HepG2 (cell line): ENCODE results near the gene ZSCAN21. TPM values are rescaled to one million over a fixed set of nuclear protein-coding genes. Genes with fewer than 3 reads are reported as not detected.

ENCODE experiments used
- ELF1 ChIP-seq: sonication (generic); formaldehyde crosslinking; IDR thresholded peaks from 2 replicates; pipeline ENCODE4 v1.4.0; 2020; ENCODE audit warnings: missing genetic modification reagents
- HNF1A ChIP-seq, 2 experiments: sonication (generic) in 1 of 2; formaldehyde crosslinking in 1 of 2; IDR thresholded peaks; 2 replicates each; pipeline versions ENCODE4 v1.4.0 to v1.6.1; 2016 to 2020; ENCODE audit warnings: borderline replicate concordance in 1 of 2, low read depth in 1 of 2, mild to moderate bottlenecking in 1 of 2, missing genetic modification reagents in 1 of 2
- HNRNPLL ChIP-seq: fragments of 200-400 bp; formaldehyde crosslinking; IDR thresholded peaks from 2 replicates; pipeline ENCODE4 v1.6.1; 2017; ENCODE audit warnings: mild to moderate bottlenecking, low read depth, low read length; ENCODE audit not compliant: poor library complexity, severe bottlenecking
- JUN ChIP-seq: sonication (generic); formaldehyde crosslinking; IDR thresholded peaks from 2 replicates; pipeline ENCODE4 v1.4.0; 2020; ENCODE audit warnings: mild to moderate bottlenecking, missing genetic modification reagents
- SP1 ChIP-seq, 2 experiments: fragments of 450-650 bp in 1 of 2; sonication (generic) in 1 of 2; formaldehyde crosslinking in 1 of 2; IDR thresholded peaks; 2 replicates each; pipeline versions ENCODE4 v1.4.0 to v1.6.1; 2016 to 2020; ENCODE audit warnings: missing genetic modification reagents in 1 of 2
- SP140L ChIP-seq: sonication (generic); formaldehyde crosslinking; IDR thresholded peaks from 2 replicates; pipeline ENCODE4 v1.4.0; 2020; ENCODE audit warnings: missing genetic modification reagents, borderline replicate concordance
- ZBTB14 ChIP-seq: sonication (generic); formaldehyde crosslinking; IDR thresholded peaks from 2 replicates; pipeline ENCODE4 v1.4.0; 2020; ENCODE audit warnings: missing genetic modification reagents
- ZBTB25 ChIP-seq: IDR thresholded peaks from 2 replicates; pipeline ENCODE4 v1.6.1; 2018; ENCODE audit warnings: missing genetic modification reagents
- ZFP41 ChIP-seq: sonication (generic); formaldehyde crosslinking; IDR thresholded peaks from 2 replicates; pipeline ENCODE4 v1.4.0; 2020; ENCODE audit warnings: mild to moderate bottlenecking, missing genetic modification reagents, borderline replicate concordance
- ZNF704 ChIP-seq: sonication (generic); formaldehyde crosslinking; IDR thresholded peaks from 2 replicates; pipeline ENCODE4 v1.8.1; 2023; ENCODE audit warnings: mild to moderate bottlenecking, inconsistent platforms, moderate library complexity, missing genetic modification reagents, borderline replicate concordance
- ZNF766 ChIP-seq: sonication (generic); formaldehyde crosslinking; IDR thresholded peaks from 2 replicates; pipeline ENCODE4 v1.5.0; 2020; ENCODE audit warnings: missing genetic modification reagents, borderline replicate concordance
- ZNF790 ChIP-seq: sonication (generic); formaldehyde crosslinking; IDR thresholded peaks from 2 replicates; pipeline ENCODE4 v1.8.0; 2022; ENCODE audit warnings: missing genetic modification reagents, mild to moderate bottlenecking, borderline replicate concordance
- ZSCAN25 ChIP-seq: sonication (generic); formaldehyde crosslinking; IDR thresholded peaks from 2 replicates; pipeline ENCODE4 v1.8.0; 2022; ENCODE audit warnings: mild to moderate bottlenecking, missing genetic modification reagents
- ZXDC ChIP-seq: sonication (generic); formaldehyde crosslinking; IDR thresholded peaks from 2 replicates; pipeline ENCODE4 v1.5.0; 2020; ENCODE audit warnings: mild to moderate bottlenecking, missing genetic modification reagents
- polyA plus RNA-seq, 8 experiments: library from polyadenylated mRNA; depleted of rRNA in 3 of 8; stranded (reverse) in 7 of 8; unstranded in 1 of 8; fragments of >200 nt; fragmentation: Illumina TruSeq in 4 of 8; extraction: Trizol in 4 of 8; gene quantifications; 2 replicates each; pipeline versions ENCODE4 v1.2.1 to v1.2.3, GENCODE V29; 2011 to 2016; ENCODE audit warnings: low read depth in 4 of 8, missing spikeins in 1 of 8, mixed read lengths in 1 of 8; ENCODE audit not compliant: insufficient read depth in 1 of 8
- total RNA-seq, 5 experiments: library from RNA; depleted of rRNA; stranded (reverse); fragments of >200 nt; fragmentation: Illumina TruSeq; extraction: Trizol; gene quantifications; 2 replicates each; pipeline ENCODE4 v1.2.3, GENCODE V29; 2016; ENCODE audit warnings: low read depth in 1 of 5

The ZSCAN21 gene
- total and polyA plus RNA-seq, 2 of the 13 experiments (the other 11 are each of a cell fraction or from before 2014, with no cell fraction given), result 7.0 to 10.0 TPM

GRCh38 chr7:100100420-100101015 lies 50.9 kb downstream of the ZSCAN21 start (continued):
- peak; percentile 11; the same call in 1 of the 2 replicates for TF ChIP-seq ZBTB14
- peak; percentile 27; the same call in 1 of the 2 replicates for TF ChIP-seq ZNF704 (CRISPR knock-in tag)
- TF ChIP-seq ZNF790 (CRISPR knock-in tag), result peak; percentile 65; the same call in 1 of the 2 replicates
- no peak; the same call in 1 of the 2 replicates for TF ChIP-seq ZFP41 (CRISPR knock-in tag)
- TF ChIP-seq HNRNPLL, result peak; percentile 64
- peak; percentile 99 for TF ChIP-seq ZBTB25
- TF ChIP-seq SP140L (CRISPR knock-in tag), result no peak
- peak; percentile 45; the same call in 1 of the 2 replicates for TF ChIP-seq ZSCAN25 (CRISPR knock-in tag)
- no peak for TF ChIP-seq ZNF766 (CRISPR knock-in tag)
- TF ChIP-seq ZXDC (CRISPR knock-in tag), result peak; percentile 65; the same call in 1 of the 2 replicates
- TF ChIP-seq SP1 (IDR thresholded peaks at IDR 0.05), result no peak
- peak; percentile 79 for TF ChIP-seq SP1 (CRISPR knock-in tag; IDR thresholded peaks at IDR 0.05)
- no peak for TF ChIP-seq JUN (CRISPR knock-in tag)
- peak; percentile 83 for TF ChIP-seq ELF1 (CRISPR knock-in tag)
- no peak for TF ChIP-seq HNF1A (IDR thresholded peaks at IDR 0.05; ENCODE audit: low read depth)
- peak; percentile 65; the same call in 1 of the 2 replicates for TF ChIP-seq HNF1A (CRISPR knock-in tag; IDR thresholded peaks at IDR 0.05; ENCODE audit: borderline replicate concordance)
